T-helper 1 cell treated with Interleukin-12 subunit alpha and Interleukin-12 subunit beta and Interleukin-4 antibody, amounts not matched to agents 30 μg/mL and 1 μg/mL, for 36 hours (primary cell): ENCODE measurements around the gene CARD19.

Experiments
- H3K27ac Mint-ChIP-seq: one replicate; pipeline ENCODE4 v1.8.0; 2021; ENCODE audit warnings: mild to moderate bottlenecking, mixed read lengths
- H3K27me3 Mint-ChIP-seq: one replicate; pipeline ENCODE4 v1.8.0; 2021; ENCODE audit warnings: low read depth, mixed read lengths
- H3K36me3 Mint-ChIP-seq: one replicate; pipeline ENCODE4 v1.8.0; 2021; ENCODE audit warnings: low read depth, mixed read lengths
- H3K4me1 Mint-ChIP-seq: one replicate; pipeline ENCODE4 v1.8.0; 2021; ENCODE audit warnings: low read depth, mixed read lengths
- H3K4me3 Mint-ChIP-seq: one replicate; pipeline ENCODE4 v1.8.0; 2021; ENCODE audit warnings: mild to moderate bottlenecking, moderate library complexity, mixed read lengths
- H3K9me3 Mint-ChIP-seq: one replicate; pipeline ENCODE4 v1.8.0; 2021; ENCODE audit warnings: mixed read lengths

The CARD19 gene

DNA sequence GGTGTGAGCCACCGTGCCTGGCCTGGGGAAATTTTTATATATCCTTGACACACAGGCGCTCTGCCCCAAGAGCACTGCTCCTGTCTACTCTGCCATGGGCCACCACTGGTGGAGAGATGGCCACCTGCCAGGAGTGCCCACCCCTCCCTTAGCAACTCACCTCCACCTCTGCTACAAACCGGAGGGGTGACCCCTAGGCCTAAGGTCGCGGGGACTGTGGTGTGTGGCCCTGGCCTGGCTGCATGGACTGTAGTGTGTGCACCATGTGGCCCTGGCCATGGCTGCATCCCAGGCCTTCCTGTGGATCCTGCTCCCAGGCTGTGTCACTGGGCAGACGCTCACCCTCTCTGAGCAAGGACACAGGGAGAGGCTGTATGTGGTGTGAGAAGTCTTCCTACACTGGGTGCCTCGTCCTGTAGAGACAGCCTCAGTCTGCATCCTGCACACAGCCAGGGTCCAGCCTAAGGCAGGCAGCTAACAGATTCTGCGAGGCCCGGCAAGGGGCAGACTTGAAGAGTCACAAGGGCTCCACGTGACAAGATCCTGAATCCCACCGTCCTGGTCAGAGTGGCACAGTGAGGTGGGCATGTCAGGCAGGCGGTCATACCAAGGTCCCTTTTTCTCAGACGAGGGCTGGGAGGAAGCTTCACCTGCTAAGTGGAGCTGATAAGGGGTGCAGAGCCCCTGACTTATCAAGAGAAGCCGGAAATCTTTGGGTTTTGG lies 27.7 kb downstream of the CARD19 start:
- H3K9me3 Mint-ChIP-seq, result no peaks in the 10 kb centered on the region

GRCh38 chr9:93124793-93125192 lies 28.8 kb downstream of the CARD19 start:
- H3K4me1 Mint-ChIP-seq, result peaks cover 33% of the 10 kb centered on the region
- H3K36me3 Mint-ChIP-seq, result peaks cover 21% of the 10 kb centered on the region
- H3K27me3 Mint-ChIP-seq, result no peaks in the 10 kb centered on the region
- H3K27ac Mint-ChIP-seq, result no peak overlapping the region
- H3K4me3 Mint-ChIP-seq, result no peak overlapping the region
- H3K9me3 Mint-ChIP-seq, result no peaks in the 10 kb centered on the region

More for the DNA sequence above, 27.7 kb downstream of the CARD19 start:
- Mint-ChIP-seq H3K27me3 (no peaks in the 10 kb centered on the region), H3K27ac (no peak overlapping the region), H3K4me1 (peaks cover 33% of the 10 kb centered on the region), H3K36me3 (peaks cover 22% of the 10 kb centered on the region), H3K4me3 (no peak overlapping the region)

- H3K9me3 Mint-ChIP-seq, result no peaks in the 10 kb centered on the region
- H3K27me3 Mint-ChIP-seq, result no peaks in the 10 kb centered on the region
- peaks cover 15% of the 10 kb centered on the region for H3K36me3 Mint-ChIP-seq
- no peak overlapping the region for H3K27ac Mint-ChIP-seq
- H3K4me1 Mint-ChIP-seq, result peaks cover 28% of the 10 kb centered on the region
- no peak overlapping the region for H3K4me3 Mint-ChIP-seq
These were observed 29.4 kb downstream of the CARD19 start for GRCh38 chr9:93125331-93125894.

GRCh38 chr9:93126151-93126781 lies 30.2 kb downstream of the CARD19 start:
- Mint-ChIP-seq H3K27me3 (no peaks in the 10 kb centered on the region), H3K27ac (peak overlapping the region; percentile 84), H3K4me1 (peaks cover 35% of the 10 kb centered on the region), H3K4me3 (peak overlapping the region; percentile 63), H3K36me3 (peaks cover 15% of the 10 kb centered on the region), H3K9me3 (no peaks in the 10 kb centered on the region)

GRCh38 chr9:93126825-93127368 lies 30.9 kb downstream of the CARD19 start:
- H3K9me3 Mint-ChIP-seq, result no peaks in the 10 kb centered on the region
- H3K36me3 Mint-ChIP-seq, result peaks cover 15% of the 10 kb centered on the region
- H3K4me1 Mint-ChIP-seq, result peaks cover 40% of the 10 kb centered on the region
- H3K27ac Mint-ChIP-seq, result peak overlapping the region; percentile 75
- no peak overlapping the region for H3K4me3 Mint-ChIP-seq
- H3K27me3 Mint-ChIP-seq, result no peaks in the 10 kb centered on the region

DNA sequence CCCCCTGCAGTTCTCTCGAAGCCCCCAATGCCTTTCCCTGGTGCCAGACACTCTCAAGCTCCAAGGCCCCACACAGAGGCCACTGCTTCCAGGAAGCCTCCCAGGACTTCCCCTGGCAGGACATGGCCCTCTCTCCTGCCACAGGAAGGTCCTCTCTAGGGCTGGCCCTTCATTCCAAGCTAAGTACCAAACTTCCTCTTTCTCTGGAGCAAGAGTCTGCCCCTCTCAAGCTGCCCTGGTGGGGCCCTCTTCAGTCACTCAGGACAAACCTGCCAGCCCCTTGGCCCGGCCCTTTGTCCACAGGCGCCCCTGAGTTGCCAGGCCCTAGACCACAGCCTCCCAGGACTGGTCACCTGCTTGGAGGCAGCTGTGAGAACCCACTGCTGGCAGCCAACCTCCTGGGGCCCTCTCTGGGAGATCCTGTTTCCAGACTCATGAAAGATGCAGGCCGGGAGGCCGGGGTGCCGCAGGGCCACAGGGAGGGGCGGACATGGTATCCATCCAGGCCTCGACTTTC lies 31.4 kb downstream of the CARD19 start:
- H3K27me3 Mint-ChIP-seq, result no peaks in the 10 kb centered on the region
- peak overlapping the region; percentile 75 for H3K27ac Mint-ChIP-seq
- H3K36me3 Mint-ChIP-seq, result peaks cover 14% of the 10 kb centered on the region
- H3K4me1 Mint-ChIP-seq, result peaks cover 43% of the 10 kb centered on the region
- H3K4me3 Mint-ChIP-seq, result no peak overlapping the region
- no peaks in the 10 kb centered on the region for H3K9me3 Mint-ChIP-seq

DNA sequence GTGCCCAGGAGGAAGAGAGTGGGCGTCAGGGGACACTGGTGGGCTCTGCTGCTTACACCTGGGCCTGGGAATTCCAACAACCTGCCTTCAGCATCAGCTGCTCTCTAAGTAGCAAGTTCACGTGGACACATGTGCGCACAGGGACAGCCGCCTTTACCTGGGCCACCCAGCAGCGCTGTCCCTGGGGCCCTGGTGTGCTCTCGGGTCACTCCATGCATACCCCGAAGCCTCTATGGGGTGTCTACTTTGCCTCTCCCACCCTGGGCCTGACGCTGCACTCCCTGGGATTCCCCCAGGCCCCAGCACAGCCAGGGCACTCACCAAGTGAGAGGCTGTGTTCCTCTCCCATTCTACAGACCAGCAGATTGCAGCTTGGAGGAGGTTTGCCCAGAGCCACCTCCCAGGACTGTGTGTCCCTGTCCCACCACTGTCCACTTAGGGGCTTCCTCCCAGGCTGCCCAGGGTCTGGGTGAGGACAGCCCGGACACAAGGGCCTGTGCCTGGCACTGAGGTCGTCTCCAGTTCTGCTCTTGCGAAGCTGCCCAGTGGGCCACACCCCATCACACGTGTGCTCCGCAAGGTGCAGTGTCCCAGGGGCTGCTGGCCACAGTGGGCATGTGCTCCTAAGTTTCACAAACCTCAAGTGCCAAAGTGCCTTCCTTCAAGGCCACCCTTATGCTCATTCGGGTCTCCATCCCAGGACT lies 32.1 kb downstream of the CARD19 start:
- H3K27ac Mint-ChIP-seq, result peak overlapping the region; percentile 23
- no peaks in the 10 kb centered on the region for H3K9me3 Mint-ChIP-seq
- H3K4me1 Mint-ChIP-seq, result peaks cover 50% of the 10 kb centered on the region
- peaks cover 14% of the 10 kb centered on the region for H3K36me3 Mint-ChIP-seq
- H3K27me3 Mint-ChIP-seq, result no peaks in the 10 kb centered on the region
- no peak overlapping the region for H3K4me3 Mint-ChIP-seq

GRCh38 chr9:93128715-93129224 lies 32.8 kb downstream of the CARD19 start:
- Mint-ChIP-seq H3K4me3 (no peak overlapping the region), H3K27ac (peak overlapping the region; percentile 23), H3K4me1 (peaks cover 51% of the 10 kb centered on the region), H3K9me3 (no peaks in the 10 kb centered on the region), H3K27me3 (no peaks in the 10 kb centered on the region), H3K36me3 (peaks cover 14% of the 10 kb centered on the region)

GRCh38 chr9:93129286-93129685 lies 33.3 kb downstream of the CARD19 start:
- peaks cover 51% of the 10 kb centered on the region for H3K4me1 Mint-ChIP-seq
- H3K27me3 Mint-ChIP-seq, result no peaks in the 10 kb centered on the region
- H3K27ac Mint-ChIP-seq, result no peak overlapping the region
- H3K36me3 Mint-ChIP-seq, result peaks cover 11% of the 10 kb centered on the region
- H3K9me3 Mint-ChIP-seq, result no peaks in the 10 kb centered on the region
- no peak overlapping the region for H3K4me3 Mint-ChIP-seq

- no peaks in the 10 kb centered on the region for H3K27me3 Mint-ChIP-seq
- H3K4me1 Mint-ChIP-seq, result peaks cover 55% of the 10 kb centered on the region
- peaks cover 11% of the 10 kb centered on the region for H3K36me3 Mint-ChIP-seq
- H3K4me3 Mint-ChIP-seq, result peak overlapping the region; percentile 44
- H3K9me3 Mint-ChIP-seq, result no peaks in the 10 kb centered on the region
- H3K27ac Mint-ChIP-seq, result peak overlapping the region; percentile 67
These were observed 33.9 kb downstream of the CARD19 start for GRCh38 chr9:93129691-93130500.

- H3K4me3 Mint-ChIP-seq, result no peak overlapping the region
- peak overlapping the region; percentile 67 for H3K27ac Mint-ChIP-seq
- peaks cover 8% of the 10 kb centered on the region for H3K36me3 Mint-ChIP-seq
- H3K9me3 Mint-ChIP-seq, result no peaks in the 10 kb centered on the region
- no peaks in the 10 kb centered on the region for H3K27me3 Mint-ChIP-seq
- H3K4me1 Mint-ChIP-seq, result peaks cover 55% of the 10 kb centered on the region
These were observed 35.0 kb downstream of the CARD19 start for GRCh38 chr9:93130861-93131481.

DNA sequence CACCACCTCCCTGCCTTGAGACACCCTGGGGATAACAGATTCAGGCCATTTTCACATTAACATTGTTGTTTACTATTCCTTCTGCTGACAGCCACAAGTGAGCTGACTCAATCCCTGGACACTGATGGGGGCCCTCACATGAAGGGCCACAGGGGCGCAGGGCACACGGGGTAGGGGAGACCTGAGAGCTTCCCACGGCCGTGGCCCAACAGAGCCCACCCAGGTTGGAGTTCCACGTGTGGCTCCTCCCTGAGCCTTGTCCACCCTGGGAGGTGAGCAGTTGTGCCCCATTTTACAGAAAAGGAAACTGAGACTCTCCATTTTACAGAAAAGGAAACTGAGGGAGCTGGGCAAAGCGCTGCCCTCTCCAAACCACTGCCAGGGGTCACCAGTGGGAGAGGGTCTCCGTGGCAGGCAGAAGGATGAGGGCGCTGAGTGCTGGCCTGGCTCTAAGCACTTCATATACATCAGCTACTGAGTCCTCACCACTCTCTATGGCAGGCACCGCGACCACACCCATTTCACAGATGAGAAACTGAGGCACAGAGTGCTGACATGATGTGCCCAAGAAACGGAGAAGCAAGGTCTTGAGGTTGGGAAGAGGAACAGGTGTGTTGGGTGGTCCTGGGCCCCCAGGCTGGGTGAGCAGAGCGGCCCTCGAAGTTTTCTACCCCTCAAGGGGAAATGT lies 35.7 kb downstream of the CARD19 start:
- H3K9me3 Mint-ChIP-seq, result no peaks in the 10 kb centered on the region
- H3K36me3 Mint-ChIP-seq, result peaks cover 6% of the 10 kb centered on the region
- H3K4me1 Mint-ChIP-seq, result peaks cover 51% of the 10 kb centered on the region
- H3K27me3 Mint-ChIP-seq, result no peaks in the 10 kb centered on the region
- H3K27ac Mint-ChIP-seq, result peak overlapping the region; percentile 45
- H3K4me3 Mint-ChIP-seq, result peak overlapping the region; percentile 90
